Right lobe of liver (tissue), 4 donors: ENCODE results near the gene LRCH3.

ENCODE experiments used
- POLR2A ChIP-seq: fragments of 450-650 bp; IDR thresholded peaks from one replicate; pipeline ENCODE4 v1.6.1; 2017; ENCODE audit warnings: antibody characterized with exemption, mild to moderate bottlenecking
- TF ChIP-seq, protein P1 (sequence below), 4 donors: fragments of 200-600 bp in 3 of 4; fragments of 450-650 bp in 1 of 4; IDR thresholded peaks; one replicate each; pipeline versions ENCODE4 v1.5.1 to v1.8.0; 2016 to 2022; ENCODE audit warnings: antibody characterized with exemption in 4 of 4, mild to moderate bottlenecking in 2 of 4
- donor health status: DM: no; HTN: no; CAD: no.
- donor health status: DM: no; HTN: no; CAD: no.
- donor health status: DM: no; HTN: yes; CAD: no.

DNA sequence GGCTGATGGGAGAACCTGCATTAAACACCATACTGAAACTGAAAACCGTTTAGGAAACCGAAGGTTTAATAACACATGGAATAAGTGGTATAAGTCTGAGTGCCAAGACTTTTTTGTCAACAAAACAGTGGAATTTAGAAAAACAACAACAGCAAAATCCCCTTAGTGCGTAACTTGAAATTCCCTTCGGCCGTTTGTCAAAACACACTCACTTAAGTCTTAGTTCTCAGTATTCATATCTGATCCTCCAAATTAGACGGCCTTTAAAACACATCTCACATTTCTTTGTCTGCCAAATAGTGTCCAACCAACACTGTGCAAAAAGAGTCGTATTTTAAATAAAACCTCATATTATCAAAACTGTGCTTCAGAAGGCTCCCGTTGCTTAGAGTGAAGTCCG lies 64.5 kb downstream of the LRCH3 start:
- TF ChIP-seq, protein P1, sequence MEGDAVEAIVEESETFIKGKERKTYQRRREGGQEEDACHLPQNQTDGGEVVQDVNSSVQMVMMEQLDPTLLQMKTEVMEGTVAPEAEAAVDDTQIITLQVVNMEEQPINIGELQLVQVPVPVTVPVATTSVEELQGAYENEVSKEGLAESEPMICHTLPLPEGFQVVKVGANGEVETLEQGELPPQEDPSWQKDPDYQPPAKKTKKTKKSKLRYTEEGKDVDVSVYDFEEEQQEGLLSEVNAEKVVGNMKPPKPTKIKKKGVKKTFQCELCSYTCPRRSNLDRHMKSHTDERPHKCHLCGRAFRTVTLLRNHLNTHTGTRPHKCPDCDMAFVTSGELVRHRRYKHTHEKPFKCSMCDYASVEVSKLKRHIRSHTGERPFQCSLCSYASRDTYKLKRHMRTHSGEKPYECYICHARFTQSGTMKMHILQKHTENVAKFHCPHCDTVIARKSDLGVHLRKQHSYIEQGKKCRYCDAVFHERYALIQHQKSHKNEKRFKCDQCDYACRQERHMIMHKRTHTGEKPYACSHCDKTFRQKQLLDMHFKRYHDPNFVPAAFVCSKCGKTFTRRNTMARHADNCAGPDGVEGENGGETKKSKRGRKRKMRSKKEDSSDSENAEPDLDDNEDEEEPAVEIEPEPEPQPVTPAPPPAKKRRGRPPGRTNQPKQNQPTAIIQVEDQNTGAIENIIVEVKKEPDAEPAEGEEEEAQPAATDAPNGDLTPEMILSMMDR (IDR thresholded peaks at IDR 0.05) = no peak
- no peak for TF ChIP-seq POLR2A
